HepG2 (cell line): ENCODE results near the gene OSBP. TPM values are rescaled to one million over a fixed set of nuclear protein-coding genes. Genes with fewer than 3 reads are reported as not detected.

Experiments
- ARNT ChIP-seq: fragments of 450-650 bp; IDR thresholded peaks from 2 replicates; pipeline ENCODE4 v1.6.1; 2017
- ARNT2 ChIP-seq: sonication (generic); formaldehyde crosslinking; IDR thresholded peaks from 2 replicates; pipeline ENCODE4 v1.8.0; 2022; ENCODE audit warnings: mild to moderate bottlenecking, low read depth, missing genetic modification reagents, moderate library complexity
- BCLAF1 ChIP-seq: fragments of 450-650 bp; IDR thresholded peaks from 2 replicates; pipeline ENCODE4 v1.6.1; 2017; ENCODE audit warnings: mild to moderate bottlenecking
- CREM ChIP-seq, 2 experiments: sonication (generic) in 1 of 2; formaldehyde crosslinking in 1 of 2; IDR thresholded peaks; 2 replicates each; pipeline versions ENCODE4 v1.4.0 to v1.6.1; 2016 to 2020; ENCODE audit warnings: antibody characterized with exemption in 1 of 2, mild to moderate bottlenecking in 1 of 2, missing genetic modification reagents in 1 of 2
- GTF3A ChIP-seq: sonication (generic); formaldehyde crosslinking; conservative IDR thresholded peaks from 2 replicates; pipeline ENCODE4 v1.4.0; 2020; ENCODE audit warnings: mild to moderate bottlenecking, missing genetic modification reagents
- HMG20B ChIP-seq: conservative IDR thresholded peaks from 2 replicates; pipeline ENCODE4 v1.6.1; 2016; ENCODE audit warnings: missing genetic modification reagents, missing compliant biosample characterization
- MYC ChIP-seq: sonication (generic); formaldehyde crosslinking; IDR thresholded peaks from 2 replicates; pipeline ENCODE4 v1.9.0; 2021; ENCODE audit warnings: missing genetic modification reagents, borderline replicate concordance
- MYNN ChIP-seq: sonication (generic); formaldehyde crosslinking; IDR thresholded peaks from 2 replicates; pipeline ENCODE4 v1.4.0; 2020; ENCODE audit warnings: mild to moderate bottlenecking, low read depth, missing genetic modification reagents
- NFE2L2 ChIP-seq: fragments of 150-350 bp; IDR thresholded peaks from 2 replicates; pipeline ENCODE4 v1.6.1; 2014; ENCODE audit warnings: low read length
- PRPF4 ChIP-seq: fragments of 200-400 bp; formaldehyde crosslinking; IDR thresholded peaks from 2 replicates; pipeline ENCODE4 v1.6.1; 2016; ENCODE audit warnings: low read length, low read depth; ENCODE audit not compliant: poor library complexity, severe bottlenecking
- RXRB ChIP-seq: IDR thresholded peaks from 2 replicates; pipeline ENCODE4 v1.6.1; 2016; ENCODE audit warnings: borderline replicate concordance, missing genetic modification reagents, missing compliant biosample characterization
- TBL1XR1 ChIP-seq: fragments of 150-350 bp; IDR thresholded peaks from 2 replicates; pipeline ENCODE4 v1.6.1; 2014; ENCODE audit warnings: borderline replicate concordance, low read length; ENCODE audit not compliant: partially characterized antibody
- TBP ChIP-seq: sonication (generic); formaldehyde crosslinking; IDR thresholded peaks from 2 replicates; pipeline ENCODE4 v1.5.0; 2020; ENCODE audit warnings: missing genetic modification reagents
- WIZ ChIP-seq: sonication (generic); formaldehyde crosslinking; IDR thresholded peaks from 2 replicates; pipeline ENCODE4 v1.5.1; 2020; ENCODE audit warnings: mild to moderate bottlenecking, missing genetic modification reagents
- ZBTB21 ChIP-seq: sonication (generic); formaldehyde crosslinking; IDR thresholded peaks from 2 replicates; pipeline ENCODE4 v1.4.0; 2020; ENCODE audit warnings: missing genetic modification reagents
- ZIK1 ChIP-seq: sonication (generic); formaldehyde crosslinking; IDR thresholded peaks from 2 replicates; pipeline ENCODE4 v1.5.0; 2020; ENCODE audit warnings: mild to moderate bottlenecking, low read depth, missing genetic modification reagents, borderline replicate concordance
- ZNF10 ChIP-seq: sonication (generic); formaldehyde crosslinking; IDR thresholded peaks from 2 replicates; pipeline ENCODE4 v1.4.0; 2020; ENCODE audit warnings: mild to moderate bottlenecking, low read depth, missing genetic modification reagents, borderline replicate concordance
- ZNF160 ChIP-seq: sonication (generic); formaldehyde crosslinking; IDR thresholded peaks from 2 replicates; pipeline ENCODE4 v1.8.0; 2022; ENCODE audit warnings: mild to moderate bottlenecking, inconsistent platforms, missing genetic modification reagents
- ZNF253 ChIP-seq: sonication (generic); formaldehyde crosslinking; IDR thresholded peaks from 2 replicates; pipeline ENCODE4 v1.8.0; 2022; ENCODE audit warnings: mild to moderate bottlenecking, missing genetic modification reagents, borderline replicate concordance
- ZNF431 ChIP-seq: sonication (generic); formaldehyde crosslinking; IDR thresholded peaks from 2 replicates; pipeline ENCODE4 v1.9.0; 2022; ENCODE audit warnings: missing genetic modification reagents, low read depth, mild to moderate bottlenecking, borderline replicate concordance
- ZNF709 ChIP-seq: sonication (generic); formaldehyde crosslinking; IDR thresholded peaks from 2 replicates; pipeline ENCODE4 v1.5.0; 2020; ENCODE audit warnings: mild to moderate bottlenecking, missing genetic modification reagents
- ZNF740 ChIP-seq: sonication (generic); formaldehyde crosslinking; IDR thresholded peaks from 2 replicates; pipeline ENCODE4 v1.4.0; 2020; ENCODE audit warnings: missing genetic modification reagents
- polyA plus RNA-seq, 8 experiments: library from polyadenylated mRNA; depleted of rRNA in 3 of 8; stranded (reverse) in 7 of 8; unstranded in 1 of 8; fragments of >200 nt; fragmentation: Illumina TruSeq in 4 of 8; extraction: Trizol in 4 of 8; gene quantifications; 2 replicates each; pipeline versions ENCODE4 v1.2.1 to v1.2.3, GENCODE V29; 2011 to 2016; ENCODE audit warnings: low read depth in 4 of 8, missing spikeins in 1 of 8, mixed read lengths in 1 of 8; ENCODE audit not compliant: insufficient read depth in 1 of 8
- total RNA-seq, 5 experiments: library from RNA; depleted of rRNA; stranded (reverse); fragments of >200 nt; fragmentation: Illumina TruSeq; extraction: Trizol; gene quantifications; 2 replicates each; pipeline ENCODE4 v1.2.3, GENCODE V29; 2016; ENCODE audit warnings: low read depth in 1 of 5
- TF ChIP-seq, protein P1 (sequence below): sonication (generic); formaldehyde crosslinking; IDR thresholded peaks from 2 replicates; pipeline ENCODE4 v1.4.0; 2020; ENCODE audit warnings: missing genetic modification reagents, borderline replicate concordance
- TF ChIP-seq, protein P2 (sequence below): IDR thresholded peaks from 2 replicates; pipeline ENCODE4 v1.6.1; 2012; ENCODE audit warnings: low read depth, low read length, improper control_type of control experiment

Gene OSBP
- total and polyA plus RNA-seq, 2 of the 13 experiments (the other 11 are each of a cell fraction or from before 2014, with no cell fraction given) = 12.1 to 13.5 TPM

- no peak for TF ChIP-seq ZNF709
- TF ChIP-seq GTF3A = no peak
- no peak for TF ChIP-seq ZIK1 (CRISPR knock-in tag)
- TF ChIP-seq ZNF740 (CRISPR knock-in tag) = no peak
- no peak for TF ChIP-seq ZNF431
- TF ChIP-seq HMG20B = no peak
- no peak for TF ChIP-seq ARNT2
- no peak for TF ChIP-seq CREM (IDR thresholded peaks at IDR 0.05)
- no peak for TF ChIP-seq CREM (CRISPR knock-in tag; IDR thresholded peaks at IDR 0.05)
- TF ChIP-seq WIZ (CRISPR knock-in tag) = no peak
- TF ChIP-seq ZNF253 = no peak
- TF ChIP-seq RXRB (CRISPR knock-in tag) = peak; percentile 84
- TF ChIP-seq, protein P1, sequence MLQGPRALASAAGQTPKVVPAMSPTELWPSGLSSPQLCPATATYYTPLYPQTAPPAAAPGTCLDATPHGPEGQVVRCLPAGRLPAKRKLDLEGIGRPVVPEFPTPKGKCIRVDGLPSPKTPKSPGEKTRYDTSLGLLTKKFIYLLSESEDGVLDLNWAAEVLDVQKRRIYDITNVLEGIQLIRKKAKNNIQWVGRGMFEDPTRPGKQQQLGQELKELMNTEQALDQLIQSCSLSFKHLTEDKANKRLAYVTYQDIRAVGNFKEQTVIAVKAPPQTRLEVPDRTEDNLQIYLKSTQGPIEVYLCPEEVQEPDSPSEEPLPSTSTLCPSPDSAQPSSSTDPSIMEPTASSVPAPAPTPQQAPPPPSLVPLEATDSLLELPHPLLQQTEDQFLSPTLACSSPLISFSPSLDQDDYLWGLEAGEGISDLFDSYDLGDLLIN (CRISPR knock-in tag) = no peak
- no peak for TF ChIP-seq MYC
- TF ChIP-seq ZBTB21 (CRISPR knock-in tag) = no peak
- no peak for TF ChIP-seq ZNF160 (CRISPR knock-in tag)
- no peak for TF ChIP-seq MYNN
- no peak for TF ChIP-seq NFE2L2
- no peak for TF ChIP-seq TBP
- TF ChIP-seq BCLAF1 = no peak
- no peak for TF ChIP-seq PRPF4
- TF ChIP-seq ZNF10 = no peak
- TF ChIP-seq, protein P2, sequence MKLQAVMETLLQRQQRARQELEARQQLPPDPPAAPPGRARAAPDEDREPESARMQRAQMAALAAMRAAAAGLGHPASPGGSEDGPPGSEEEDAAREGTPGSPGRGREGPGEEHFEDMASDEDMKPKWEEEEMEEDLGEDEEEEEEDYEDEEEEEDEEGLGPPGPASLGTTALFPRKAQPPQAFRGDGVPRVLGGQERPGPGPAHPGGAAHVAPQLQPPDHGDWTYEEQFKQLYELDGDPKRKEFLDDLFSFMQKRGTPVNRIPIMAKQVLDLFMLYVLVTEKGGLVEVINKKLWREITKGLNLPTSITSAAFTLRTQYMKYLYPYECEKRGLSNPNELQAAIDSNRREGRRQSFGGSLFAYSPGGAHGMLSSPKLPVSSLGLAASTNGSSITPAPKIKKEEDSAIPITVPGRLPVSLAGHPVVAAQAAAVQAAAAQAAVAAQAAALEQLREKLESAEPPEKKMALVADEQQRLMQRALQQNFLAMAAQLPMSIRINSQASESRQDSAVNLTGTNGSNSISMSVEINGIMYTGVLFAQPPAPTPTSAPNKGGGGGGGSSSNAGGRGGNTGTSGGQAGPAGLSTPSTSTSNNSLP = 0 out of 2 replicates have a peak, but pooled peaks have one; percentile 20
- TF ChIP-seq TBL1XR1 = no peak
- no peak for TF ChIP-seq ARNT
These were observed 27.8 kb upstream of the OSBP start (continued) for GRCh38 chr11:59643390-59643789.
